ENCODE data around the gene GRAMD2B.
A peak's percentile ranks its signal among the peaks of the same experiment; 100 is the strongest.

GRAMD2B gene

GRCh38 chr5:126483156-126483555 lies 59.9 kb downstream of the GRAMD2B start:
- DNase-seq: no peak

GRCh38 chr5:126484253-126484652 lies 61.0 kb downstream of the GRAMD2B start:
- DNase-seq: no peak

GRCh38 chr5:126486332-126486731 lies 63.1 kb downstream of the GRAMD2B start:
- no peak for DNase-seq

GRCh38 chr5:126487596-126487995 lies 64.4 kb downstream of the GRAMD2B start:
- DNase-seq: no peak

GRCh38 chr5:126488443-126489065 lies 65.3 kb downstream of the GRAMD2B start:
- DNase-seq: no peak

GRCh38 chr5:126490167-126490940 lies 67.1 kb downstream of the GRAMD2B start:
- DNase-seq: no peak

GRCh38 chr5:126492939-126493338 lies 69.7 kb downstream of the GRAMD2B start:
- DNase-seq: peak in 1 of 5 experiments; percentile 7

GRCh38 chr5:126494393-126494792 lies 71.2 kb downstream of the GRAMD2B start:
- DNase-seq: no peak

GRCh38 chr5:126497506-126497905 lies 74.3 kb downstream of the GRAMD2B start:
- no peak for DNase-seq

GRCh38 chr5:126499278-126499677 lies 76.1 kb downstream of the GRAMD2B start:
- no peak for DNase-seq

GRCh38 chr5:126499853-126500342 lies 76.7 kb downstream of the GRAMD2B start:
- peak in 2 of 5 experiments; percentile 42 to 64 for DNase-seq

- DNase-seq: no peak
Observed at GRCh38 chr5:126501448-126501847, 78.2 kb downstream of the GRAMD2B start.

GRCh38 chr5:126503602-126504104 lies 80.4 kb downstream of the GRAMD2B start:
- peak in 1 of 5 experiments; percentile 59 for DNase-seq

- no peak for DNase-seq
Observed at GRCh38 chr5:126506079-126506478, 82.9 kb downstream of the GRAMD2B start.

GRCh38 chr5:126508251-126508961 lies 85.2 kb downstream of the GRAMD2B start:
- DNase-seq: peak in 1 of 5 experiments; percentile 36

GRCh38 chr5:126508962-126509279 lies 85.7 kb downstream of the GRAMD2B start:
- DNase-seq: peak in 1 of 5 experiments; percentile 48

- no peak for DNase-seq
Observed at GRCh38 chr5:126509339-126509738, 86.1 kb downstream of the GRAMD2B start.

- no peak for DNase-seq
Observed at GRCh38 chr5:126511961-126512360, 88.8 kb downstream of the GRAMD2B start.

GRCh38 chr5:126512451-126512850 lies 89.2 kb downstream of the GRAMD2B start:
- no peak for DNase-seq

GRCh38 chr5:126513302-126513701 lies 90.1 kb downstream of the GRAMD2B start:
- DNase-seq: no peak

GRCh38 chr5:126513703-126514102 lies 90.5 kb downstream of the GRAMD2B start:
- DNase-seq: no peak

GRCh38 chr5:126514131-126514557 lies 90.9 kb downstream of the GRAMD2B start:
- no peak for DNase-seq

- no peak for DNase-seq
Observed at GRCh38 chr5:126514558-126515141, 91.4 kb downstream of the GRAMD2B start.

Measured in T-helper 2 cell (primary cell).